Measurements from ENCODE around the gene YDJC.
"Not testable (repeated sequence)": the region's sequence is repeated elsewhere in the genome, so short reads cannot be mapped to it uniquely, and the experiment has no call there.

Gene YDJC, protein sequence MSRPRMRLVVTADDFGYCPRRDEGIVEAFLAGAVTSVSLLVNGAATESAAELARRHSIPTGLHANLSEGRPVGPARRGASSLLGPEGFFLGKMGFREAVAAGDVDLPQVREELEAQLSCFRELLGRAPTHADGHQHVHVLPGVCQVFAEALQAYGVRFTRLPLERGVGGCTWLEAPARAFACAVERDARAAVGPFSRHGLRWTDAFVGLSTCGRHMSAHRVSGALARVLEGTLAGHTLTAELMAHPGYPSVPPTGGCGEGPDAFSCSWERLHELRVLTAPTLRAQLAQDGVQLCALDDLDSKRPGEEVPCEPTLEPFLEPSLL

GRCh38 chr22:21629255-21630149, at the start of gene YDJC:
Gene YDJC (minus strand): TSS chr22:21630022. CDS start chr22:21630014, 8 bp downstream.
- H3K4me1 ChIP-seq (ENCODE audit: control insufficient read depth, insufficient read depth, low read length) = peaks cover 4% of the 10 kb centered on the region
- H3K36me3 ChIP-seq (ENCODE audit: control insufficient read depth, insufficient read depth, low read length) = peaks cover 3% of the 10 kb centered on the region
- peak within 1 kb of the TSS; percentile 53 for H3K9ac ChIP-seq (ENCODE audit: low read length)
- peak within 1 kb of the TSS; percentile 16 for H3K27ac ChIP-seq (ENCODE audit: low read depth, low read length)
- peak within 1 kb of the TSS; percentile 94 for H3K4me3 ChIP-seq (ENCODE audit: low read length)
- no peaks in the 10 kb centered on the region for H3K27me3 ChIP-seq (ENCODE audit: control insufficient read depth, insufficient read depth, low read length)

GRCh38 chr22:21679383-21679782, 49.6 kb upstream of the YDJC start:
- H3K27ac ChIP-seq (ENCODE audit: low read depth, low read length) = no peak overlapping the region
- no peak overlapping the region for H3K9ac ChIP-seq (ENCODE audit: low read length)
- peaks cover 24% of the 10 kb centered on the region for H3K36me3 ChIP-seq (ENCODE audit: control insufficient read depth, insufficient read depth, low read length)
- H3K4me3 ChIP-seq (ENCODE audit: low read length) = no peak overlapping the region
- H3K27me3 ChIP-seq (ENCODE audit: control insufficient read depth, insufficient read depth, low read length) = no peaks in the 10 kb centered on the region
- no peaks in the 10 kb centered on the region for H3K4me1 ChIP-seq (ENCODE audit: control insufficient read depth, insufficient read depth, low read length)

DNA sequence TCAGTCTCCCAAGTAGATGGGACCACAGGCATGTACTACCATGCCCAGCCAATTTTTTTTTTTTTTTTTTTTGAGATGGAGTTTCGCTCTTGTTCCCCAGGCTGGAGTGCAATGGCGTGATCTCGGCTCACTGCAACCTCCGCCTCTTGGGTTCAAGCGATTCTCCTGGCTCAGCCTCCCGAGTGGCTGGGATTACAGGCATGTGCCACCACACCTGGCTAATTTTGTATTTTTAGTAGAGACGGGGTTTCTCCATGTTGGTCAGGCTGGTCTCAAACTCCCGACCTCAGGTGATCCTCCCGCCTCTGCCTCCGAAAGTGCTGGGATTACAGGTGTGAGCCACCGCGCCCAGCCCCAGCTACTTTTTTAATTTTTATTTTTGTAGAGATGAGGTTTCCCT, 49.0 kb upstream of the YDJC start:
- not testable (repeated sequence) for H3K4me3 ChIP-seq (ENCODE audit: low read length); H3K4me1 ChIP-seq (ENCODE audit: control insufficient read depth, insufficient read depth, low read length); H3K27me3 ChIP-seq (ENCODE audit: control insufficient read depth, insufficient read depth, low read length); H3K9ac ChIP-seq (ENCODE audit: low read length); H3K27ac ChIP-seq (ENCODE audit: low read depth, low read length)
- peaks cover 24% of the 10 kb centered on the region for H3K36me3 ChIP-seq (ENCODE audit: control insufficient read depth, insufficient read depth, low read length)

GRCh38 chr22:21677606-21678443, 48.0 kb upstream of the YDJC start:
- Histone ChIP-seq H3K4me3 (ENCODE audit: low read length) (no peak overlapping the region), H3K9ac (ENCODE audit: low read length) (no peak overlapping the region), H3K4me1 (ENCODE audit: control insufficient read depth, insufficient read depth, low read length) (no peaks in the 10 kb centered on the region), H3K36me3 (ENCODE audit: control insufficient read depth, insufficient read depth, low read length) (peaks cover 21% of the 10 kb centered on the region), H3K27me3 (ENCODE audit: control insufficient read depth, insufficient read depth, low read length) (no peaks in the 10 kb centered on the region), H3K27ac (ENCODE audit: low read depth, low read length) (no peak overlapping the region)

DNA sequence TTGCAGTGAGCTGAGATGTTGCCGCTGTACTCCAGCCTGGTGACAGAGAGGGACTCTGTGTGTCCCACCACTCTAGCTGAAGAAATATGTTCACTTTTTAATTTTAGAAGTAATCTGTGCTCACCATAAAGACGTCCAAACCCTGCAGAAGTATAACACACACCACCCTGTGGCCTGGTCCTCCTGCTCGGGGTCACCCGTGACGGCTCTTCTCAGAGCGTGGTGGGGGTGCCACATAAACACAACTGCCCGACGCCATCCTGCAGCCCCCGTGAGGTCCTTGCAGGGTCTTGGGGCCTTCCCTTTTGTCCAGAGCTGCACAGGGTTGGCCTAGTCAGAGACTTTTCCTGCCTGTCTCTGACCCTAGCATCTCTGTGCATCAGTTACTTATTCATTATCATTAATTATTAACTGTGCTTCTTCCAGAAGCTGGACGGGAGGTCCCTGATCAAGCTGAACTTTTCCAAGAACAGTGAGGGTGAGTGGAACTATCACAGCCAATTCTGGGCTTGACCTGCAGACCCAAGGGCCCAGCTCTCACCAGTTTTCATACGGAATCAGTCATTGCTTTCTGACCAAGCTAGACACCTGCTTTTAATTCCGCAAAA, 44.9 kb upstream of the YDJC start:
- peaks cover 33% of the 10 kb centered on the region for H3K36me3 ChIP-seq (ENCODE audit: control insufficient read depth, insufficient read depth, low read length)
- no peak overlapping the region for H3K4me3 ChIP-seq (ENCODE audit: low read length)
- H3K4me1 ChIP-seq (ENCODE audit: control insufficient read depth, insufficient read depth, low read length) = no peaks in the 10 kb centered on the region

GRCh38 chr22:21673534-21674321, 43.9 kb upstream of the YDJC start:
- Histone ChIP-seq H3K9ac (ENCODE audit: low read length) (no peak overlapping the region), H3K27me3 (ENCODE audit: control insufficient read depth, insufficient read depth, low read length) (no peaks in the 10 kb centered on the region), H3K27ac (ENCODE audit: low read depth, low read length) (no peak overlapping the region), H3K4me3 (ENCODE audit: low read length) (no peak overlapping the region), H3K36me3 (ENCODE audit: control insufficient read depth, insufficient read depth, low read length) (peaks cover 34% of the 10 kb centered on the region), H3K4me1 (ENCODE audit: control insufficient read depth, insufficient read depth, low read length) (no peaks in the 10 kb centered on the region)

More for the DNA sequence above, 44.9 kb upstream of the YDJC start:
- no peaks in the 10 kb centered on the region for H3K27me3 ChIP-seq (ENCODE audit: control insufficient read depth, insufficient read depth, low read length)
- no peak overlapping the region for H3K9ac ChIP-seq (ENCODE audit: low read length)
- no peak overlapping the region for H3K27ac ChIP-seq (ENCODE audit: low read depth, low read length)

DNA sequence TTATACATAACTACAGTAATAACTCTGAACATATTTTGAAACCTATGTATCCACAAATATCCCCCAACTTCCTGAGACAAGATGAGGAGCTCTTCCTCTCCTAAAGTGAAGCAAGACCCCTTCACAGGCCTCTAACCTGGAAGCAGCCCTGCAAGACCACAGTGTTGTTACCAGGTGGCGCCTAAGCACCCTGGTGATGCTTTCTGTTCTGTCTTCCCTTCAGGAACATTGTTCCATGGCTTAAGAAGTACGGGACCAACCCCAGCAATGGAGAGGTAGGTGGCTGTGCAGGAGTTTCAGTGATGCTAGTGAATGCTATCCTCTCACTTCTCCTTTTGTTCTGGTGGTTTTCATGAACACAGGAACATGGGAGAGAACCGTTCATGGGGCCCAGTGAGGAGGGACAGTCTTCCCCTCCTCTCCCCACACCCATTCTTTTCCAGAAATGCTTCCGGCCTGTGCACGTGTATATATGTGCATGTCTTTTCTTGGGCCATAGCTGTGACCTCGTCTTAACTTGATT, 42.3 kb upstream of the YDJC start:
- H3K4me3 ChIP-seq (ENCODE audit: low read length) = no peak overlapping the region

GRCh38 chr22:21669026-21669425, 39.2 kb upstream of the YDJC start:
- H3K4me3 ChIP-seq (ENCODE audit: low read length) = no peak overlapping the region
- H3K4me1 ChIP-seq (ENCODE audit: control insufficient read depth, insufficient read depth, low read length) = no peaks in the 10 kb centered on the region
- no peak overlapping the region for H3K27ac ChIP-seq (ENCODE audit: low read depth, low read length)
- H3K27me3 ChIP-seq (ENCODE audit: control insufficient read depth, insufficient read depth, low read length) = no peaks in the 10 kb centered on the region
- peaks cover 26% of the 10 kb centered on the region for H3K36me3 ChIP-seq (ENCODE audit: control insufficient read depth, insufficient read depth, low read length)
- no peak overlapping the region for H3K9ac ChIP-seq (ENCODE audit: low read length)

More for the DNA sequence above, 42.3 kb upstream of the YDJC start:
- Histone ChIP-seq H3K36me3 (ENCODE audit: control insufficient read depth, insufficient read depth, low read length) (peaks cover 34% of the 10 kb centered on the region), H3K27me3 (ENCODE audit: control insufficient read depth, insufficient read depth, low read length) (no peaks in the 10 kb centered on the region), H3K4me1 (ENCODE audit: control insufficient read depth, insufficient read depth, low read length) (no peaks in the 10 kb centered on the region), H3K9ac (ENCODE audit: low read length) (no peak overlapping the region), H3K27ac (ENCODE audit: low read depth, low read length) (no peak overlapping the region)

DNA sequence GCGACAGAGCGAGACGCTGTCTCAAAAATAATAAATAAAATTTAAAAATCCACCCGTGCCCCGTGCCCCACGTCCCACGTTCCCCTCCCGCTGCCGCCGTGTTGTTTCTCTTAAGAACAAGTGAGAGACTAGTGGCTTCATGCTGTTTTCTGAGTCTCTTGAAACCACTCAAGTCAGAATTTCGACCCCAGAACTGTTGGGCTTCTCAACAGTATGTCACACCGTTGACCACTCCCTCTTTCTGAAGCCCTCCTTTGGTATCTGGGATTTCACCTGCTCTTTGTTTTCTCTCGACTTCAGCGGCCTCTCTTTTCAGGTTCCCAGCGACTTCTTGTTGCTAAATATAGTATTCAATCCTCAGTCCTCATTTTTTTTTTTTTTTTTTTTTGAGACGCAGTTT, 37.0 kb upstream of the YDJC start:
- Histone ChIP-seq H3K4me3 (ENCODE audit: low read length) (peak overlapping the region; percentile 94), H3K27ac (ENCODE audit: low read depth, low read length) (no peak overlapping the region), H3K36me3 (ENCODE audit: control insufficient read depth, insufficient read depth, low read length) (peaks cover 13% of the 10 kb centered on the region), H3K9ac (ENCODE audit: low read length) (peak overlapping the region; percentile 87), H3K27me3 (ENCODE audit: control insufficient read depth, insufficient read depth, low read length) (no peaks in the 10 kb centered on the region), H3K4me1 (ENCODE audit: control insufficient read depth, insufficient read depth, low read length) (no peaks in the 10 kb centered on the region)

DNA sequence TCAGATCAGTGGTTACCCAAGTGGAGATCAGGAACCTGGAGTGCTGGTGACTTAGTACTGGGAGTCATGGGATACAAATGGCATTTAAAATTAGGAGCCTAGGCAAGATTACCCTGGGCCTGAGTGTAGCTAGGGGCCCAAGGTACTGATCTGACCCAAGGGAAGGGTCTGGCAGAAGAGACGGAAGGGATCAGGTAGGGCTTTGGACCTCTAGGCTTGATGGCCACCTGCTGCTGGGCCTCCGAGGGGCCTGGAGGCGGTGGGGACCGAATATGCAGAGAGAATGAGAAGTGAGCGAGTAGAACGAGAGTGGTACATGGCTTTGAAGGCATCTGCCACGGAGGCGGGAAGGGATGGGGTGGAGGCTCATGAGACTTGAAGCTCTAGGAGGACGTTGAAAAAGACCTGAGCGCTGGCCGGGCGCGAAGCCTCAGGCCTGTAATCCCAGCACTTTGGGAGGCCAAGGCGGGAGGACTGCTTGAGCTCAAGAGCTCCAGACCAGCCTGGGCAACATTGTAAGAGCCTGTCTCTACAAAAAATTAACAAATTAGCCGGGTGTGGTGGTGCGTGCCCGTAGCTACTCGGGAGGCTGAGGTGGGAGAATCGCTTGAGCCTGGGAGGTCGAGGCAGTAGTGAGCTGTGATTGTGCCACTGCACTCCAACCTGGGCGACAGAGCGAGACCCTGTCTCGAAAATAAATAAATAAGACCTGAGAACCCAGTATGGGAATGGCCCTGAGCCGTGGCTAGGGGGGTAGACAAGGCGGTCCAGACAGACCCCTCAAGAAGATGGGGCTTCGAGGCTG, 35.4 kb upstream of the YDJC start:
- H3K36me3 ChIP-seq (ENCODE audit: control insufficient read depth, insufficient read depth, low read length) = peaks cover 3% of the 10 kb centered on the region
- peak overlapping the region; percentile 14 for H3K9ac ChIP-seq (ENCODE audit: low read length)
- peak overlapping the region; percentile 94 for H3K4me3 ChIP-seq (ENCODE audit: low read length)
- H3K27me3 ChIP-seq (ENCODE audit: control insufficient read depth, insufficient read depth, low read length) = no peaks in the 10 kb centered on the region
- peak overlapping the region; percentile 86 for H3K27ac ChIP-seq (ENCODE audit: low read depth, low read length)
- H3K4me1 ChIP-seq (ENCODE audit: control insufficient read depth, insufficient read depth, low read length) = no peaks in the 10 kb centered on the region
